Vagina (tissue), 2 donors: ENCODE measurements around the gene POMT2. TPM values are rescaled to one million over a fixed set of nuclear protein-coding genes. Genes with fewer than 3 reads are reported as not detected.

Source experiments
- DNase-seq, 2 donors: peaks; one replicate each; pipeline ENCODE4 v3.0.0-alpha.2; 2017; ENCODE audit errors: extremely low spot score in 2 of 2
- H3K27ac ChIP-seq: fragments of 200-600 bp; sonication (generic); one replicate; pipeline ENCODE4 v1.5.1; 2019
- H3K27me3 ChIP-seq: fragments of 200-600 bp; sonication (generic); one replicate; pipeline ENCODE4 v1.5.1; 2019
- H3K36me3 ChIP-seq, 2 donors: fragments of 200-600 bp; sonication (generic); one replicate each; pipeline ENCODE4 v1.5.1; 2017 to 2019
- H3K4me1 ChIP-seq: fragments of 200-600 bp; sonication (generic); one replicate; pipeline ENCODE4 v1.5.1; 2019
- H3K4me3 ChIP-seq, 2 donors: fragments of 200-600 bp; sonication (generic); 1 replicate in 1 of 2; 2 replicates in 1 of 2; pipeline ENCODE4 v1.5.1; 2016 to 2019
- H3K9me3 ChIP-seq: fragments of 200-600 bp; sonication (generic); one replicate; pipeline ENCODE4 v1.5.1; 2019
- POLR2A ChIP-seq, 2 donors: fragments of 450-650 bp; IDR thresholded peaks; one replicate each; pipeline ENCODE4 v1.6.1; 2017; ENCODE audit warnings: antibody characterized with exemption in 2 of 2, mild to moderate bottlenecking in 2 of 2, moderate library complexity in 2 of 2
- POLR2AphosphoS5 ChIP-seq, 2 donors: sonication (generic); formaldehyde crosslinking; IDR thresholded peaks; one replicate each; pipeline ENCODE4 v1.9.0; 2017; ENCODE audit warnings: antibody characterized with exemption in 2 of 2, mild to moderate bottlenecking in 2 of 2, low read depth in 1 of 2; ENCODE audit not compliant: insufficient read depth in 1 of 2
- intact Hi-C: fragments of 100-400 bp; cut with DNase I; formaldehyde crosslinking; loops from one replicate; pipeline ENCODE4 v1.15.1; 2023
- total RNA-seq: library from RNA; depleted of rRNA; stranded (reverse); fragments of >200 nt; gene quantifications from one replicate; pipeline ENCODE4 v1.2.3, GENCODE V29; 2016
- TF ChIP-seq, protein P1 (sequence below), 3 experiments: fragments of 450-650 bp in 2 of 3; fragments of 200-600 bp in 1 of 3; sonication (generic) in 1 of 3; IDR thresholded peaks; one replicate each; pipeline ENCODE4 v1.5.1; 2017 to 2019; ENCODE audit warnings: antibody characterized with exemption in 3 of 3, mild to moderate bottlenecking in 2 of 3, moderate library complexity in 2 of 3

The POMT2 gene
- total RNA-seq, 1 donor from 2014 or later: 33.1 TPM

DNA sequence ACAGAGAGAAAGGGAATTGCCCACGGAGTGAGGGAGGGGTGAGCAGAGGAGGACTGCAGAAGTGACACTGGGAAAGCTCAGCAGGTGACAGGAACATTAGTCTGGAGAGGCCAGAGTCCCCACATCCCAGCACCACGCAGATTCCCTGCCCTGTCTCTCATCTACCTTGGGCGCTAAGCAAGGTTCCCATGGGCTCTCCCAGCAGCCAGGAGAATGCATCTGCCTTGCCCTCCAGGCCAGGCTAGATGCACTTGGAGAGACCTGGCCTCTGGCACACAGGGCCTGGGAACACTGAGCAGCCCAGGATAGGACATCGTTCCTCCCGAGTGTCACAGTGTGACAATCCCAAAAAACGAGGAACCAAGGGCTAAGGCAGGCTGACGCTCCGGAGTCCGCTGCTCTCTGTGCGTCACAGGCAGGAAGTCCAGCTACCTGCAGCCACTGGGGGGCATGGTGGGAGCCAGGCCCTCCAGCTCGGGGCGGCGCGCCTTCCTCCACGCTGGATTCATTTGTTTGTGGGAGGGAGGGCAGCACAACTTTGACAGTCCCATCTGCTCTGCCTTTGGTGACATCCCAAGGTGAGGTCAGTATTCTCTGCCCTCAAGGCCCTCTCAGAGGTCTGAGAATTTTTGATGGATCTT is 44.3 kb downstream of the POMT2 start:
- TF ChIP-seq POLR2AphosphoS5 (IDR thresholded peaks at IDR 0.05; ENCODE audit: insufficient read depth in 1 of 2, low read depth in 1 of 2) (no peak), POLR2A (IDR thresholded peaks at IDR 0.05) (no peak)
- TF ChIP-seq, protein P1, sequence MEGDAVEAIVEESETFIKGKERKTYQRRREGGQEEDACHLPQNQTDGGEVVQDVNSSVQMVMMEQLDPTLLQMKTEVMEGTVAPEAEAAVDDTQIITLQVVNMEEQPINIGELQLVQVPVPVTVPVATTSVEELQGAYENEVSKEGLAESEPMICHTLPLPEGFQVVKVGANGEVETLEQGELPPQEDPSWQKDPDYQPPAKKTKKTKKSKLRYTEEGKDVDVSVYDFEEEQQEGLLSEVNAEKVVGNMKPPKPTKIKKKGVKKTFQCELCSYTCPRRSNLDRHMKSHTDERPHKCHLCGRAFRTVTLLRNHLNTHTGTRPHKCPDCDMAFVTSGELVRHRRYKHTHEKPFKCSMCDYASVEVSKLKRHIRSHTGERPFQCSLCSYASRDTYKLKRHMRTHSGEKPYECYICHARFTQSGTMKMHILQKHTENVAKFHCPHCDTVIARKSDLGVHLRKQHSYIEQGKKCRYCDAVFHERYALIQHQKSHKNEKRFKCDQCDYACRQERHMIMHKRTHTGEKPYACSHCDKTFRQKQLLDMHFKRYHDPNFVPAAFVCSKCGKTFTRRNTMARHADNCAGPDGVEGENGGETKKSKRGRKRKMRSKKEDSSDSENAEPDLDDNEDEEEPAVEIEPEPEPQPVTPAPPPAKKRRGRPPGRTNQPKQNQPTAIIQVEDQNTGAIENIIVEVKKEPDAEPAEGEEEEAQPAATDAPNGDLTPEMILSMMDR (IDR thresholded peaks at IDR 0.05): no peak
- no peaks in the 10 kb centered on the region for H3K27me3 ChIP-seq
- no peak for DNase-seq
- intact Hi-C loops: no loop called here
- H3K9me3 ChIP-seq: no peaks in the 10 kb centered on the region
- peaks cover under 1% of the 10 kb centered on the region for H3K4me1 ChIP-seq
- H3K36me3 ChIP-seq: peaks cover 0 to 33% of the 10 kb centered on the region in 2 donors
- no peak overlapping the region for H3K4me3 ChIP-seq
- no peak overlapping the region for H3K27ac ChIP-seq

DNA sequence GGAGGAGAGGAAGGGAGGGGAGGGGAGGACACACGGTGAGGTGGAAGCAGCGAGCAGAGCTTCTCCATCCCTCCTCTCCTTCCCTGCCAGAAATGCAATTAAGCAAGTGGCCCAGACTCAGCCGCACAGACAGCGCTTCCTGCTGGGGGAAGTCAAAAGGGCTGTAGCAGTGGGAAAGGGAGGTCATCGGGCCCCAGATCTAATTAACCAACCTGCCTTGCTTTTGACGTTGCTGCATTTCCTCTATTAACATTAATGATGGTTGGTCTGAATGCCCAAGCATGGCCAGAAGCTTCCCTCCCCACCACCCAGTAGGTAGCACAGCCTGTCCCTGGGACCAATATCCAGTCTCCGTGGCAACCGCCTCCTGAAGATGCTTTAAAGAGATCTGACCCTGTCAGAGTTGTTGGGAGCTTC is 45.1 kb downstream of the POMT2 start:
- Histone ChIP-seq H3K9me3 (no peaks in the 10 kb centered on the region), H3K4me1 (peaks cover 9% of the 10 kb centered on the region), H3K4me3 (no peak overlapping the region), H3K27ac (no peak overlapping the region), H3K36me3 (peaks cover 0 to 33% of the 10 kb centered on the region in 2 donors), H3K27me3 (no peaks in the 10 kb centered on the region)
- intact Hi-C loops: no loop called here
- TF ChIP-seq POLR2AphosphoS5 (IDR thresholded peaks at IDR 0.05; ENCODE audit: insufficient read depth in 1 of 2, low read depth in 1 of 2): no peak
- TF ChIP-seq POLR2A (IDR thresholded peaks at IDR 0.05): no peak
- TF ChIP-seq, protein P1 (IDR thresholded peaks at IDR 0.05): no peak
- no peak for DNase-seq

DNA sequence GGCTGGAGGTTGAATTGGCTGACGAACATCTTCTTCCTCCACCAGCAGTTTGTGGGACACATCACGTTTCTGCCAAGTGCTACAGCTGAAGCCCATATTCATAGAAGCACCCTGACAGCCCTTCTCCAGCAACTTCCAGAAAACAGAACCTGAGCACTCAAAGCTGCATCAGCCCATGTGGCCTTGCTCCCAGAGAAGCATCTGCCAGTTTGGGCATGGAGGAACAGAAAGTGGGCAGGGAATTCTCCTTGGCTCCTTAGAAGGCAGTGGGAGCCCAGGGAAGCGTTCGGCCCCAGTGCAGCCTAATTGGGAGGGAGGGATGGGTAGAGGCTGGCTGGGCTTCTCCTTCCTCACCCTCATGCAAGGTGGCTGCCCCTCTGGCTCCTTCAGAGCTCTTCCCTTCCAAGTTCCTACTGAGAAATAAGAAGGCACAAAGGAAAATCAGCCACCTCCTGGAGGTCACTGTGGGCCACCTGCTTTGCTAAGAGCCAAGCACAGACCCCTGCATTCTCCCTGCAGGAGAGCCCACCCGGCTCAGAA is 45.6 kb downstream of the POMT2 start:
- Histone ChIP-seq H3K36me3 (peaks cover 0 to 33% of the 10 kb centered on the region in 2 donors), H3K4me1 (peaks cover 11% of the 10 kb centered on the region), H3K27me3 (no peaks in the 10 kb centered on the region), H3K27ac (no peak overlapping the region), H3K9me3 (no peaks in the 10 kb centered on the region), H3K4me3 (no peak overlapping the region)
- TF ChIP-seq POLR2AphosphoS5 (IDR thresholded peaks at IDR 0.05; ENCODE audit: insufficient read depth in 1 of 2, low read depth in 1 of 2) (no peak), POLR2A (IDR thresholded peaks at IDR 0.05) (no peak)
- TF ChIP-seq, protein P1 (IDR thresholded peaks at IDR 0.05): no peak
- intact Hi-C loops: no loop called here
- DNase-seq: no peak

DNA sequence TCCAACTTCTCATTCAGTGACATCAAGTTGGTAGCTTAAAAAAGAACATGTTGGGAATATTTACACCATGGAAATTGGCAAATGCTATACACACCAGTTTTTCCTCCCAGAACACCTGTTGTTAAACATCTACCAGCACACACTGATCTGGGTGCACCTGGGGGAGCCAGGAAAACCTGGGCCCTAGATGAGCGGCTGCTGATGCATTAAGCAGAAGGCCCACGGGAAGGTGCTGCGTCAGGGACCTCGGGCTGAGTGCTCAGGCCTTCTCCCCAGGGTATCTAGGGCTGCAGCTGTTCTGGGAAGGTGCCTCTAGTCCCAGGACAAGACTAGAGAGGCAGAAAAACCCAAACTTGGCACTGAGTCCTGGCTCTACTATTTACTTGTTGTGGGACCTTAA is 46.9 kb downstream of the POMT2 start:
- Histone ChIP-seq H3K27ac (no peak overlapping the region), H3K27me3 (no peaks in the 10 kb centered on the region), H3K9me3 (no peaks in the 10 kb centered on the region), H3K4me1 (peaks cover 11% of the 10 kb centered on the region), H3K36me3 (peaks cover 0 to 20% of the 10 kb centered on the region in 2 donors), H3K4me3 (no peak overlapping the region)
- DNase-seq: no peak
- no peak for TF ChIP-seq POLR2A (IDR thresholded peaks at IDR 0.05)
- TF ChIP-seq POLR2AphosphoS5 (IDR thresholded peaks at IDR 0.05; ENCODE audit: insufficient read depth in 1 of 2, low read depth in 1 of 2): no peak
- TF ChIP-seq, protein P1 (IDR thresholded peaks at IDR 0.05): no peak
- intact Hi-C loops: no loop called here

DNA sequence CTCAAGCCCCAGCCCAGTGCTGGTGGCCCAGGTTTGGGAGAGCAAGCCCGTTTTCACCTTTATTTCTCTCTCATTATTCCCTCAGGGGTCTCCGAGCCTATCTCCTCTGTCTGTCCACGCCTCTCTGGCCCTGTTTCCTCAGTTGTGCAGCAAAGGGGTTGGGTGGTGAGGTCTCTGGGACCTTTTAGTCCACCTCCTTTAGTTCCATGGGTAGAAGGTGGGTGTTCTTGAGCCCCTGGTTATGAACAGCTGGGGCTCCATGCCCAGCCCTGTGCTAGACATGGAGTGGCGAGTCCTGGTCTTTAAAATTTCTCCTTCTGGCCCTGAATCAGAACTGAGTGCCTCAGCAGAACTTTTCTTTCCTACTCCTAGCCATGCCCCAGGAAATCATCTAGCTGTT is 48.4 kb downstream of the POMT2 start:
- intact Hi-C loops: no loop called here
- Histone ChIP-seq H3K27me3 (no peaks in the 10 kb centered on the region), H3K4me3 (no peak overlapping the region), H3K36me3 (peaks cover 0 to 4% of the 10 kb centered on the region in 2 donors), H3K27ac (no peak overlapping the region), H3K4me1 (peaks cover 11% of the 10 kb centered on the region), H3K9me3 (no peaks in the 10 kb centered on the region)
- no peak for DNase-seq
- TF ChIP-seq POLR2AphosphoS5 (IDR thresholded peaks at IDR 0.05; ENCODE audit: insufficient read depth in 1 of 2, low read depth in 1 of 2) (no peak), POLR2A (IDR thresholded peaks at IDR 0.05) (no peak)
- TF ChIP-seq, protein P1 (IDR thresholded peaks at IDR 0.05): no peak
